DMS53 treated with DMSO at 0.1 percent for 48 hours (cell line): ENCODE results near the gene MUTYH.

Experiments used
- DNase-seq: peaks from one replicate; lab custom pipeline; 2025; ENCODE audit not compliant: unreplicated experiment; lab: John Stamatoyannopoulos, UW

MUTYH gene

DNA sequence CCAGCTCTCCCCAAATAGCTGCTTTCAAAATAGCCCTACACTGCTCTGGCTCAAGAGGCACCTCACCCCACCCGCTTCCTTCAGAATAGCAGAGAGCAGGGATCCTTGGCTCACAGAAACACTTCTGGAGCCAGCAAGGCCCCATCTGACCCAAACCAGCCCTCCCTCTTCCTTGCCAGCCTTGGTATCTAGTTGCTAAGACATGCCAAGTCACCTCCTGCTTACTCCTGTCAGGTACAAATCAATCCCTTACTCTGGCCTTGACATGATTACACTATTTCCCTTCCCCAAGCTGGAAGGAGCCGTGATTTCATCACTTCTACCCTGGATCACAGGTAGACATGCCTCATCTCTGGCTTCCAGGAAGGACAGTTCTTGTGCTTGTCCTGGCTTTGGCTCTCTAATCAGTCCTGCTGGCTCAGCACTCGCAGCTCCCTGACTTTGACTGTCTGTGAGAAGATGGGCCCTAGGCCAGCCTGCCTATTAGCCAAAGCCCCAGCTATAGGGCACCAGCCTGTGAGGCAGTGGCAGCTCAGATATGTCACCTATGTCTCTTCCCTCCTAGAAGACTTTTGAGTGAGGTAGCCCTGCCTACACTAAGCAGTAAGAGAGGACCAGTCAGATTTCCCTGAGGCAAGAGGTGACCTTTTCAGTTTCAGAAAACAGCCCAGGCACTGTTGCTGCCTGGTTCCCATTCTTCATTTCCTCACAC, 8.9 kb upstream of the MUTYH start:
- no peak for DNase-seq

DNA sequence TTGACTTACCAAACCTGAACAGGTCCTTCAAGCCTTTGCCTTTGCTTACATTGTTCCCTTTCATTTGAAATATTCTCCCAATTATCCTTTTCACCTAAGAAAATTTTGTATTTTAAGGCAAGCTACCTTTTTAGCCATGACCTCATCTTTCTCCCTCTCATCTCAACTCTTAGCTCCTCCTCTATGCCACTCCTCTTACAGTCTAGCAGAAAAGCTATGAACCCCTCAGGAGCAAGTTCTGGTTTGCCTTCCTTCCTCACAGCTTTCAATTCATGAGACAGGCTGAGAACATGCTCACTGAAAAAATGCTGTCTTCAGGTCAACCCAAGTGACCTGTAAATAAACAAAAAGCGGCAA, 8.3 kb upstream of the MUTYH start:
- no peak for DNase-seq

GRCh38 chr1:45348020-45348419, 7.8 kb upstream of the MUTYH start:
- no peak for DNase-seq

DNA sequence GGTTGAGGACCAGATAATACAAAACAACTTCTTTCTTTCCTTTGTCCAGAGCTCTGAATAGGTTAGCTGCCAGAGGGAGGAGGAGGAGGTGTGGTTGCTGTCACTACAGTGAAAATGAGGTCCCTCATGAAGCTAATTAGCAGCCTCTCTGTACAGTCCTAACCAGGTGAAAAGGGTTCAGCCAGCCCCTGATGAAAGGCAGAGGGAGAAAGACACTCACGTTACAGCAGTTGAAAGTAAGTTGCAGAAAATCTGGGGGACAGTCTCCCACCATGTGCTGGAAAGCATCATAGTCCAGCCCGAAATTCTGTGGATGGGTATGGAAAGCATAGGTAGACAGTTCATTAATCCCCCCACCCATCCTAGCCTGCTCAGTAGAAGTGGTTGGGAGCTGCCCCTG, 6.2 kb upstream of the MUTYH start:
- no peak for DNase-seq

- DNase-seq, result no peak
These were observed 4.8 kb upstream of the MUTYH start for GRCh38 chr1:45345014-45345413.

DNA sequence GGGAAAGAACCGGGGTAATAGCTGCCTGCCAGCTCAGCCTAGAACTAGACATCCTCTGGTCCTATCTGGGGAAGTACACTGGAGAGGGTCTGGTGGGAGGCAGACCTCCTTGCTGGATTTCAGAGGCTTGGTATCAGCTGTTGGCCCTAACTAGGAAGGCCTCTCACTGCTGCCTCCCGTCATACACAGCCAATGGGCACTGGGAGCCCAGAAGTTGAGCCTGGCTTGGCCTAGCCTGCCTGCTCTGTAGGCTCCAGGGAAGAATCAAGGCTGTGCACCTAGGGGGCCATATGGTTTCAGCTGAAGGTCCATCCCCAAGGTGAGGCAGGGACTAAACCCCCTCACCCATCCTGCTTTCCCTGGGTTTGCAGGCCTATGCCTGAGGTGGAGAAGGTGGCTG, 4.3 kb upstream of the MUTYH start:
- no peak for DNase-seq

DNA sequence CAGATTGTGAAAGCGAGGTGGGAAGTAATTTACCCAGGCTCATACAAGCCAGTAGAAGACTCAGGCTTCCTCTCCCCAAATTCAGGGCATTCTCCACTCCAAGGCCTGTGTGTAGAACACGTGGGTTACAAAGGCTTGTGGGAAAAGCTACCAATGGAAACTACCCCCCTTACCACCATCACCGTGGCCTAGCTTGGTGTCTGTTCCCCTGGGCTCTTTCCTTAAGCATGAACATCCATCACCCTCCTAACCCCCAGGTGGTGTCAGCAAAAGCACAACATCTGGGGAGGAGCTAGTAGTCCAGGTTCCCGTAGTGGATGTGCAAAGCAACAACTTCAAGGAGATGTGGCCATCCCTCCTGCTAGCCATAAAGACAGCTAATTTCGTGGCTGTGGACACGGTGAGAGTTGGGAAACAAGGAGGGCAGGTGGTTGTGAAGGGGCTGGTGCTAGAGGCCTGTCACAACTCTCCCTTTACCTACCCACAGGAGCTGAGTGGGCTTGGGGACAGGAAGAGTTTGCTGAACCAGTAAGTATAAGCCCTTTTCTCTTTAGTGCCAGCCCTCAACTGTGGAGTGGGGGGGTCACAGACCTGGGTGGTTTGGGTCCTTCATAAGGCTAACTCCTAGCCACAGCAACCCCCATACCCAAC, 701 bp upstream of the MUTYH start:
- DNase-seq, result no peak

DNA sequence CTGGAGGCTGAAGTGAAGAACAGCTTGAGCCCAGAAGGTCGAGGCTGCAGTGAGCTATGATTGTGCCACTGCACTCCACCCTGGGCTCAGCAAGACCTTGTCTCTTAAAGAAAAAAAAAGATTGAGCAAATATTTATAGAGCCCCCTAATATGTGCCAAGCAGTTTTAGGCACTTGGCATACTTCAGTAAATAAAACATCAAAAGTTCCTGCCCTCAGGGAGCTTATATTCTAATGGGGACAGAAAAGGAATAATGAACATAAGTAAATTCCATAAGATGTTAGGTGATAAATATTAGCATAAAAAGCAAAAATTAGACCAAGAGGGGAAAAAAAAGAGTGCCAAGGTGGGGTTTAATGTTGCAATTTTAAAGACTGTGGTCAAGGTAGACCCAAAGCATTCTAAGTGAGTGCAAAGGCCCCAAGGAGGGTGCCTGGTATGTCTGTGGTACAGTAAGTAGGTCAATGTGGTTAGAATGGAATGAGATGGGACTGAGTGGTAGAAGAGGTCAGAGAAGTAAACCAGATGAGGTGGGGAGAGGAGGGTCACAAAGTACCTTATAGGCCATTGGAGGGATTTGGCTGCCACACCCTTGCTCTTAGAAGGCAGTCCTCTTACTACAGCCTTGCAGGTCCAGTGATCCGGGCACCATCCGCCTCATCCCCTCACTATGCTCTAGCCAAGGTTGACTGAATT, 2.5 kb downstream of the MUTYH start:
- DNase-seq, result no peak

- DNase-seq, result no peak
These were observed 4.3 kb downstream of the MUTYH start for GRCh38 chr1:45335855-45336324.

- DNase-seq, result no peak
These were observed 5.7 kb downstream of the MUTYH start for GRCh38 chr1:45334308-45335245.

DNA sequence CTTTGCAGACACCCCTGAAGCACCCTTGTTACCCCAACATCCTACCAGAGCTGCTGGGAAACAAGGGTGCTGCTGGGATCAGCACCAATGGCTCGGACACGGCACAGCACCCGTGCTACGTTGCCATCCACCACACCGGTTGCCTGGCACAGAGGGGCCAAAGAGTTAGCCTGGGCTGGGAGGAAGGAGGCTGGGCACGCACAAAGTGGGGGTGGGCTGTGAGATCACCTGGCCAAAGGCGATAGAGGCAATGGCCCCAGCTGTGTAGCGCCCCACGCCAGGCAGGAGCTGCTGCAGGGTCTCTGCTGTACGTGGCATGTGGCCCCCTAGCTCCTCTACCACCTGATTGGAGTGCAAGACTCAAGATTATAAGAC, 7.9 kb downstream of the MUTYH start:
- DNase-seq, result no peak

DNA sequence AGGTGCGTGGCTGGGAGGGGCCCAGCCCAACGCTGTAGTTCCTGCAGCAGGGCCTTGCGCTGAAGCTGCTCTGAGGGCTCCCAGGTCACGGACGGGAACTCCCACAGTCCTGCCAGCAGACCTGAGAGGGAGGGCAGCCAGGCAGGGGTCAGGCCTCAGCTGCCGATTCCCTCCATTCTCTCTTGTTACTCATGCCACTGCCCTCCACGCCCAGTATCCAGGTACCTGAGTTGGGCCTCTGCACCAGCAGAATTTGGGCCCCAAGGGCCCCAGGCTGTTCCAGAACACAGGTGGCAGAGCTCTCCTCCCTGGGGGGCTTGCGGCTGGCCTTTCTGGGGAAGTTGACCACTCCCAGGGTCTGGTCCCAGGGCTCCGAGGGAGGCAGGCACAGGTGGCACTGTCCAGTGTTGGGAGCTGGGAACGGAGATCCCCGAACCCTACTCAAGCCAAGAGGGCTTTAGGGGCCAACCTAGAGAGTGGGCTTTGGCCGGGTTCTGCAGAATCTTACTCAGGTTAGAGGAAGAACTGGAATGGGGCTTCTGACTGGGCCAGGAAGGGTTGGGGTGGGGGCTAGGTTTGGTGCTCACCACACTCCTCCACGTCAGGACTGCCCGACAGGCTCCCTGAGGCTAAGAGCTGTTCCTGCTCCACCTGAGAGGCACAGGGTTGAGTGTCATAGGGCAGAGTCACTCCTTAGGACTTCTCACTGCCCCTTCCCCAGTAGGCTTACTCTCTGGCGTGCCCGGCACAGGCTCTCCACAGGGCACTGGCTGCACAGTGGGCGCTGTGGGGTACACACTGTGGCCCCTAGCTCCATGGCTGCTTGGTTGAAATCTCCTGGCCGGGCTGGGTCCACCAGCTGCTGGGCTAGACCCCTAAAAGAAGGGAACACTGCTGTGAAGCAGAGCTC, 8.5 kb downstream of the MUTYH start:
- DNase-seq, result no peak

- DNase-seq, result no peak
These were observed 10.8 kb downstream of the MUTYH start for GRCh38 chr1:45329445-45329844.

DNA sequence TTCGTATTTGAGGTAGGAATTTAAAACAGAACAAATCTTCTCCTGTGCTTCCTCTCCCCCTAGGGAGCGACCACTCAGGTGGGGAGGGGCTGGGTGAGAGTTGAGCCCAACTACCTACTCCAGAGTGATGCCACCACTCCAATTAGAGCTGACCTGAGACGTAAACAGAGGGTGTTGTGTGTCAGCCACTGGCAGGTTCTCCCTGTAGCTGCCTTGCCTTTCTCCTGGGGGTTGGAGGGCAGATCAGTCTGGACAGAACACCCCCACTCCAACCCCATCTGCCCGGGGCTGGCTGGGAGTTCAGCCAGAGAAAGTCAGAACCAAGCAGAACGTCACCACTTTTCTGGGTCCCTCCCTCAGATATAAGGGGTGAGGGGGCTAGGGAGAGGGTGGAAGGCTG, 11.6 kb downstream of the MUTYH start:
- no peak for DNase-seq

DNA sequence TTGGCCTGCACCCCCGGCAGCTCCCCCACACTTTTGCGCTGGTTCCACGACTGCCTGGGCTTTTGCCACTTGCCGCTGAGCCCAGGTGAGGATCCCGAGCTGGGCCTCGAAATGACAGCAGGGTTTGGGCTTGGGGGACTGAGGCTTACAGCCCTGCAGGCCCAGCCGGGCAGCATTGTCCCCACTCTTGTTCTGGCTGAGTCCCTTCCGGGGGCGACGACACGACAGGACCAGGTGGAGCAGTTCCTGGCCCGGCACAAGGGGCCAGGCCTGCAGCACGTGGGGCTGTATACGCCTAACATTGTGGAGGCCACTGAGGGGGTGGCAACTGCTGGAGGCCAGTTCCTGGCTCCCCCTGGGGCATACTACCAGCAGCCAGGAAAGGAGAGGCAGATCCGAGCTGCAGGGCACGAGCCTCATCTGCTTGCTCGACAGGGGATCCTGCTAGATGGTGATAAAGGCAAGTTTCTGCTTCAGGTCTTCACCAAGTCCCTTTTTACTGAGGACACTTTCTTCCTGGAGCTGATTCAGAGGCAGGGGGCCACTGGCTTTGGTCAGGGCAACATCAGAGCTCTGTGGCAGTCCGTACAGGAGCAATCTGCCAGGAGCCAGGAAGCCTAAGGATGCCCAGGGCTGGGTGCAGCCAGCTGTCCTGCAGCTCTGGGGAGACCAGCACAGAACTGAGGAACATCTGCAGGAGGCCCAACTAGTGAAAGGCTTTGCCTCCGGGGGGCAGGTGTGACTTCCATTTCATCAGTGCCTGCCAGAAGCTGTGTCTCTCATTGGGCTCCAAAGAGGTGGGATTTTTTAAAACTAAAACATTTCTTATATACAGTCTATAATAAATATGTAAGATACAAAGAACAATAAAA, 12.4 kb downstream of the MUTYH start:
- no peak for DNase-seq

DNA sequence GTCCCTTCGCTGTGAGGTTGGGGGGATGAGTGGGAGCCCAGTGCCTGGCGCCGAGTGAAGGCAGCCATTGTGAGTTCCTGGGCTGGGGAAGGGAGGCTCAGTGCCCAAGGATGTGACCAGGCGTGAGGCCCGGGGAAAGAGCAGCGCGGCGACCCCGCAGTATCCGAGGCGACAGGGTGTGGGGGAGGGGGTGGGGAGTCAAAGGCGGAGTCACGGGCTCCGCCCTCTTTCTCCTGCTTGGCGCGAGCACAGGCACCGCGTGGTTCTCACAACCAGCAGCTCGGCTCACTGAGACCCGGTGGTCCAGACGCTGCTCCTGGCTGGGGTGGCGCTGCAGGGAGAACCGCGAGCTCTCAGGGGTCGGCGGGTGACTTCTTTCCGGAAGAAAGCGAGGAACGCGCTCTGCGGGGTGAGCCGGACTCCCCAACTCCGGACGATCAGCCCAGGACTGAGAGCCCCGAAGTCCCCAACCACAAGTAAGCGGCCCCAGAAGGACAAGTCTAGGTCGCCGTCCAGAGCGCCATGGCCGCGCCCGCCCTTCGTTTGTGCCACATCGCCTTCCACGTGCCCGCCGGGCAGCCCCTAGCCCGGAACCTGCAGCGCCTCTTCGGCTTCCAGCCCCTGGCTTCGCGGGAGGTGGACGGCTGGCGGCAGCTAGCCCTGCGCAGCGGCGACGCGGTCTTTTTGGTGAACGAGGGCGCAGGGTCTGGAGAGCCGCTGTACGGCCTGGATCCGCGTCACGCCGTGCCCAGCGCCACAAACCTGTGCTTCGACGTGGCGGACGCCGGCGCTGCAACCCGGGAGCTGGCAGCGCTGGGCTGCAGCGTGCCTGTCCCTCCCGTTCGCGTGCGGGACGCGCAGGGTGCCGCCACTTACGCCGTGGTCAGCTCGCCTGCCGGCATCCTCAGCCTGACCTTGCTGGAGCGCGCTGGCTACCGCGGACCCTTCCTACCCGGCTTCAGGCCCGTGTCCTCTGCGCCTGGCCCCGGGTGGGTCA, 13.3 kb downstream of the MUTYH start, which contains the start of gene HPDL:
TSS of gene HPDL (plus strand) at position 269 of the 997 bp plus-strand sequence. CDS start at position 523, 254 bp downstream.
- DNase-seq, result peak; percentile 17

DNA sequence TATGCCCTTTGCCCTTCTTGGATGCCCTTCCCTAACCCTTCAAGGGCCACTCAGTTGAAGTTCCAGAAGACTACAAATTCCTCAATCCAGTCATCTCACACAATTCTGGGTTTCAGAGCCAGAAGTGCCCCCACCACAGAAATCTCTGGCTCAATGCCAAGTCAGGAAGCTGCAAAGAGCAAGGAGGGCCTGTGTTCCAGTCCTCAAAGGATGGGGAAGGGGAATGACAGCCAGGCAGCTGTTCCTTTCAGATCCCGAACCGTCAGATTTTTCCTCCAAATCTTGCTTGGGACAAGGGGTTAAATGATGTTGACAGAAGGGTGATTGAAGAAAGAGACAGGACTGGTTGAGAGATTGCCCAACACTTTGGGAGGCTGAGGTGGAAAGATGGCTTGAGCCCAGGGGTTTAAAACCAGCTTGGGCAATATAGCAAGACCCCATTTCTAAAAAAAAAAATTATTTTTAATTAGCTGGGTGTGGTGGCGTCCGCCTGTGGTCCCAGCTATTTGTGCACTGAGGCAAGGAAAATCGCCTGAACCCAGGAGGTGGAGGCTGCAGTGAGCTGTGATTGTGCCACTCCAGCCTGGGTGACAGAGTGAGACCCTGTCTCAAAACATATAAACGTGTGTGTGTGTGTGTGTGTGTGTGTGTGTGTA, 14.3 kb downstream of the MUTYH start:
- DNase-seq, result no peak
